K562 (cell line): ENCODE results near the gene KCNJ12. TPM values are rescaled to one million over a fixed set of nuclear protein-coding genes. Genes with fewer than 3 reads are reported as not detected.
"Not testable (repeated sequence)": the region's sequence is repeated elsewhere in the genome, so short reads cannot be mapped to it uniquely, and the experiment has no call there.

Experiments
- ATAC-seq: fragments of 200-7000 bp; cut with Tn5 transposase; 3 replicates; pipeline ENCODE4 v1.9.1; 2020; ENCODE audit warnings: moderate library complexity
- BruUV-seq: library from RNA; stranded (reverse); fragments of 400-500 nt; replicated peaks from 2 replicates; lab custom pipeline; 2021; lab: Mats Ljungman, UMichigan
- CTCF ChIA-PET: fragments of 300-600 bp; formaldehyde crosslinking; extraction: SDS; loops from one replicate; lab custom pipeline; 2021; ENCODE audit warnings: low intra/inter-chr PET ratio; lab: Yijun Ruan, JAX
- POLR2A ChIA-PET: fragments of 300-600, 350-650 bp; sonication (Branson Sonifier 250); formaldehyde crosslinking; extraction: SDS; loops from one replicate; lab custom pipeline; 2021; ENCODE audit warnings: antibody characterized with exemption, inconsistent platforms; lab: Yijun Ruan, JAX
- DNase-seq, 4 experiments: peaks; one replicate each; pipeline versions ENCODE4 v3.0.0 to v3.0.0-alpha.2; 2011 to 2018; ENCODE audit warnings: low spot score in 3 of 4, mixed read lengths in 3 of 4; ENCODE audit errors: extremely low read depth in 1 of 4
- FAIRE-seq: peaks from 2 replicates; lab custom pipeline; 2011; peaks lifted over from hg19 to GRCh38; lab: Jason Lieb, UNC
- H2AFZ ChIP-seq: 2 replicates; pipeline ENCODE4 v1.6.0; 2011; ENCODE audit warnings: low read depth, low read length, control low read depth, inconsistent platforms
- H3K27ac ChIP-seq: fragments of 200-600 bp; 3 replicates; pipeline ENCODE4 v1.8.0; 2011; ENCODE audit warnings: low read depth, mild to moderate bottlenecking, control low read depth, inconsistent platforms, low read length, moderate library complexity, mixed read lengths; ENCODE audit errors: extremely low read depth
- H3K27me3 ChIP-seq, 2 experiments: fragments of 300-600 bp in 1 of 2; 2 replicates in 1 of 2; 3 replicates in 1 of 2; pipeline versions ENCODE4 v1.6.0 to v1.8.0; 2011; ENCODE audit warnings: inconsistent platforms in 2 of 2, low read length in 2 of 2, mild to moderate bottlenecking in 1 of 2, mixed read lengths in 1 of 2, moderate library complexity in 1 of 2; ENCODE audit not compliant: control insufficient read depth in 2 of 2, insufficient read depth in 2 of 2
- H3K36me3 ChIP-seq: fragments of 300-600 bp; 3 replicates; pipeline ENCODE4 v1.8.0; 2011; ENCODE audit warnings: mild to moderate bottlenecking, low read length, inconsistent platforms; ENCODE audit not compliant: control insufficient read depth, insufficient read depth
- H3K4me1 ChIP-seq, 2 experiments: fragments of 200-600 bp in 1 of 2; replicated peaks in 1 of 2; 2 replicates in 1 of 2; 3 replicates in 1 of 2; pipeline versions ENCODE4 v1.5.1 to v1.8.0; 2011; ENCODE audit warnings: inconsistent platforms in 2 of 2, low read length in 2 of 2, mild to moderate bottlenecking in 1 of 2, mixed read lengths in 1 of 2, moderate library complexity in 1 of 2; ENCODE audit not compliant: control insufficient read depth in 2 of 2, insufficient read depth in 2 of 2
- H3K4me2 ChIP-seq: 2 replicates; pipeline ENCODE4 v1.6.1; 2011; ENCODE audit warnings: low read length, control low read depth, inconsistent platforms, mixed read lengths; ENCODE audit not compliant: insufficient read depth
- H3K4me3 ChIP-seq: fragments of 200-600 bp; sonication (generic), shearing (Covaris generic); 2 replicates; pipeline ENCODE4 v1.5.1; 2016; ENCODE audit warnings: control low read depth, inconsistent platforms
- H3K79me2 ChIP-seq: fragments of 200-600 bp; 3 replicates; pipeline ENCODE4 v1.8.0; 2011; ENCODE audit warnings: low read length, inconsistent platforms; ENCODE audit not compliant: control insufficient read depth, insufficient read depth
- H3K9ac ChIP-seq, 2 experiments: 2 replicates each; pipeline versions ENCODE4 v1.6.0 to v1.6.1; 2011; ENCODE audit warnings: low read depth in 2 of 2, low read length in 2 of 2, control low read depth in 1 of 2, inconsistent platforms in 1 of 2, mild to moderate bottlenecking in 1 of 2, mixed read lengths in 1 of 2; ENCODE audit not compliant: insufficient read depth in 1 of 2
- H3K9me1 ChIP-seq: one replicate; pipeline ENCODE4 v1.6.0; 2011; ENCODE audit warnings: inconsistent platforms, mild to moderate bottlenecking, low read length, moderate library complexity; ENCODE audit not compliant: control insufficient read depth, insufficient read depth
- H3K9me3 ChIP-seq: replicated peaks from 2 replicates; pipeline ENCODE4 v1.5.1; 2011; ENCODE audit warnings: low read depth, low read length, inconsistent platforms; ENCODE audit not compliant: control insufficient read depth, insufficient read depth
- H4K20me1 ChIP-seq: replicated peaks from 2 replicates; pipeline ENCODE4 v1.6.1; 2011; ENCODE audit warnings: low read length, inconsistent platforms, mixed read lengths; ENCODE audit not compliant: control insufficient read depth, insufficient read depth
- RBM25 ChIP-seq: fragments of 200-400 bp; formaldehyde crosslinking; IDR thresholded peaks from 2 replicates; pipeline ENCODE4 v1.6.1; 2018; ENCODE audit warnings: low read length, low read depth, moderate library complexity; ENCODE audit not compliant: severe bottlenecking
- ZFP36 ChIP-seq: fragments of 150-350 bp; IDR thresholded peaks from 2 replicates; pipeline ENCODE4 v1.6.1; 2018; ENCODE audit warnings: low read length, low read depth; ENCODE audit not compliant: partially characterized antibody
- WGBS: fragments of 100-300 bp; shearing (Covaris generic); methylation state at CpG from one replicate; pipeline ENCODE4 v1.1.6; 2016; ENCODE audit warnings: low coverage, mixed read lengths; ENCODE audit not compliant: insufficient coverage; ENCODE audit errors: missing lambda C conversion rate; 5-methylcytosine and 5-hydroxymethylcytosine counted together
- in situ Hi-C: fragments of 300-500 bp; cut with MboI; formaldehyde crosslinking; loops from 4 replicates; pipeline ENCODE4 v1.15.0; 2018; ENCODE audit warnings: inconsistent platforms, mixed read lengths
- intact Hi-C: fragments of 100-400 bp; cut with micrococcal nuclease; formaldehyde crosslinking; loops from 2 replicates; pipeline ENCODE4 v1.14.2; 2022
- polyA plus RNA-seq, 8 experiments: library from polyadenylated mRNA; depleted of rRNA in 4 of 8; stranded (reverse) in 5 of 8; unstranded in 3 of 8; fragments of >200 nt; fragmentation: Nextera tagmentation in 2 of 8; fragmentation: Illumina TruSeq in 1 of 8; extraction: Ambion mirVana in 2 of 8; extraction: Trizol in 1 of 8; gene quantifications; 2 replicates each; pipeline versions ENCODE4 v1.2.1 to v1.2.3, GENCODE V29; 2011 to 2014; ENCODE audit warnings: inconsistent platforms in 1 of 8, missing spikeins in 1 of 8
- total RNA-seq, 7 experiments: library from RNA; depleted of rRNA in 6 of 7; stranded (reverse); fragments of >200 nt in 6 of 7; fragmentation: Illumina TruSeq in 2 of 7; extraction: Trizol in 2 of 7; gene quantifications; 2 replicates each; pipeline versions ENCODE4 v1.2.1 to v1.2.3, GENCODE V29; 2011 to 2021; ENCODE audit warnings: low replicate concordance in 1 of 7

Gene KCNJ12
- total and polyA plus RNA-seq, 9 of the 15 experiments (the other 6 are each of a cell fraction or from before 2014, with no cell fraction given) = 0.02 TPM; not detected in 8

DNA sequence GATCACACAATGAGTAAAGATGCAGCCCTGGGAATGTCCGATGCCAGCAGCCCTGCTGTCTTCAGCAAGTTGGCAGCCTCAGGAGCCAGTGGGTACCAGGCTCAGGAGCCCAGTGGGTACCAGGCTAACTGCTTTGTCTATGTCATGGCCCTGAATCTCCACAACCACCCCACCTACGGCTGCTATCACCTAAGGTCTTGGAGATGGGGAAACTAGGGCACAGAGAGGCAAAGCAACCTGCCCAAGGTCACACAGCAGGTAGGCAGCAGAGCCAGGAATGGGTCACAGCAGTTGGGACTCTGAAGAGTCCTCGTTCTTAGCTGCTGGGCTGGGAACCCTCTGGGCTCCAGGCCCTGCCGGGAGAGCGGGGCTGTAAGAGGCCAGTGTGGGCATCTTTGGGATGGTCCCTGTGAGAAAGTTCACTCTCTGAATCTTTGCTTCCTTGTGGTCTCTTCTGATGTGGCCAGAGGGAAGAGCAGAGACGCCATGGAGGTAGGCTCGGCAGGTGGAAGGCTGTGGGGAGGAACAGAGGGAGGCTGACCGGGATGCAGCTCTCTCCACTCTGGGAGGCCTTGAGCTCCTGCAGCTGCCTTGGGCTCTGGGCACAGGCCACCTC is 34.1 kb upstream of the KCNJ12 start:
- BruUV-seq, POLR2A ChIA-PET, FAIRE-seq, H3K9ac ChIP-seq, CTCF ChIA-PET, H3K27ac ChIP-seq, H3K79me2 ChIP-seq, H2AFZ ChIP-seq, DNase-seq, H3K4me1 ChIP-seq, H3K9me1 ChIP-seq, ATAC-seq, H3K36me3 ChIP-seq, H4K20me1 ChIP-seq, H3K27me3 ChIP-seq, H3K9me3 ChIP-seq, H3K4me2 ChIP-seq, H3K4me3 ChIP-seq, intact Hi-C loops: not testable (repeated sequence)
- WGBS = 0% methylated on average over 5 of the region's 8 CpGs
- TF ChIP-seq RBM25 (peak; percentile 20), ZFP36 (peak; percentile 47)
- in situ Hi-C loops = loop anchor here (5.0 kb wide), 1 partner anchor 400 kb away; no protein-coding TSS in a partner anchor

DNA sequence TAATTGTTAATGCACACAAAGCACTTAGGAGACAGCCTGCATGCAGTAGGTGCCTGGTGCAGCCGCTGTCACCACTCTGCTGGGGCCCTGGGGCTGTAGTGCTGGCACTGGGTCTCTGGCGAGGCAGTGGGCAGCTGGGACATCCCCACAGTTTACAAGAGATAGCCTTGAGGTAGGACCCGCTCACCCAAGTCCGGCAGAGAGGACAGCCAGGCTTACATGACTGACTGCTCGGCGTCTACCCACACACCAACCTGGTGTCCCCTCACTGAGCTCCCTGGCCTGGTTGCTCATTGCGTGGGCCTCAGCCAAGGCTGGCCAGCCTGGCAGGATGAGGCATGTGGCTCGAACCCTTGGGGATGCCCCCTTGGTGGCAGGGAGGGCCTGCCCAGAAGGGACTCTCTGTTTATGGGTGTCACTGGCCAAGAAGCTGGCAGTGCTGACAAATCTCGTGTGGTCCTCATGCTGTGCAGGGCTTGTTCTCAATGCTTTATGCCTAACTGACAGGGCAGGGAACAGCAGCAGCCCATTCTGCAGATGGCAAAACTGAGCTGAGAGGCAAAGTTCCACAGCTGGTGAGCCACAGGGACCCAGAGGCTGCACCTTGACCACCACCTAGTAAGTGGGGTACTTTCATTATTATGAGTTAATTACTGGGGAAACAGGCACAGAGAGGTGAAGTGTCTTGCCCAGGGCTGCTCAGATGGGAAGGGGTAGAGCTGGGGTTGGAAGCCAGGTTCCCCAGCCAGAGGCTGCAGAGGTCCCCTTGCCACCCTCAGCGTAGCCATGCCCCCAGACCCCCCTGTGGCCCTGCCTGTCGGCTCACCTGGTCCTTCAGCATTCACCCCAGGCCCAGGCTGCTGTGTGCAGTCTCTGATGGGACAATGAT is 32.9 kb upstream of the KCNJ12 start:
- in situ Hi-C loops = loop anchor here (5.0 kb wide), 1 partner anchor 399 kb away; no protein-coding TSS in a partner anchor
- H3K79me2 ChIP-seq, intact Hi-C loops, DNase-seq, H3K9ac ChIP-seq, POLR2A ChIA-PET, H2AFZ ChIP-seq, H3K9me1 ChIP-seq, H3K9me3 ChIP-seq, H3K4me2 ChIP-seq, BruUV-seq, H3K27me3 ChIP-seq, CTCF ChIA-PET, H3K4me1 ChIP-seq, FAIRE-seq, H3K36me3 ChIP-seq, H3K4me3 ChIP-seq, ATAC-seq, H3K27ac ChIP-seq, H4K20me1 ChIP-seq: not testable (repeated sequence)
- WGBS = 0% methylated on average over 9 of the region's 11 CpGs

DNA sequence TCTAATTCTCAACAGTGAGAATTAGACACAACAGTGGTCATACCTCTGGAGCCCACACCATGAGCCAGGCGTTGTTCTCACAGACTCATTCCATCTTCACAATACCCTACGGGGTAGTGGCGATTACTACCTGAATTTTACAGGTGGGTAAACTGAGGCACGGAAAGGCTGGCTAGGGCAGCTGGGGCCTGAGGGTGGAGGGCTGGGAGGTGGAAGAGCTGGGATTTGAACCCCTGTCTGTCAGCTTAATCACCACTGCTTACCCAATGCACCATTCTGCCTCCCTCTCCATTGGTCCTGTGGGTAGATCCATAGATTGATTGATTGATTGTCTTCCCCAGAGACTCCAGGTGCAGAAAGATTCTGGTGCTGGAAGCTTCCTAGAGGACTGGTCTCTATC is 31.4 kb upstream of the KCNJ12 start:
- H3K36me3 ChIP-seq, H3K4me3 ChIP-seq, H3K4me2 ChIP-seq, H3K9ac ChIP-seq, POLR2A ChIA-PET, H3K27ac ChIP-seq, H2AFZ ChIP-seq, CTCF ChIA-PET, DNase-seq, H4K20me1 ChIP-seq, H3K9me1 ChIP-seq, ATAC-seq, intact Hi-C loops, H3K9me3 ChIP-seq, H3K79me2 ChIP-seq, H3K27me3 ChIP-seq, H3K4me1 ChIP-seq, FAIRE-seq, BruUV-seq: not testable (repeated sequence)
- WGBS = 0% methylated on average over 3 of the region's 4 CpGs
- in situ Hi-C loops = loop anchor here (5.0 kb wide), 1 partner anchor 398 kb away; no protein-coding TSS in a partner anchor
